Hepatocyte (in vitro differentiated cells): Measurements from ENCODE around the gene EEF1G. TPM values are rescaled to one million over a fixed set of nuclear protein-coding genes. Genes with fewer than 3 reads are reported as not detected.

Source experiments
- DNase-seq: peaks from one replicate; pipeline ENCODE4 v3.0.0-alpha.2; 2016; ENCODE audit warnings: low spot score
- H2AFZ ChIP-seq: fragments of 200-600 bp; sonication (generic); 2 replicates; pipeline ENCODE4 v1.6.0; 2016; ENCODE audit warnings: antibody characterized with exemption, mild to moderate bottlenecking
- H3K27ac ChIP-seq: fragments of 200-600 bp; sonication (generic); 2 replicates; pipeline ENCODE4 v1.5.1; 2016; ENCODE audit warnings: mild to moderate bottlenecking
- H3K27me3 ChIP-seq: fragments of 200-600 bp; sonication (generic); 2 replicates; pipeline ENCODE4 v1.6.1; 2016
- H3K36me3 ChIP-seq: fragments of 200-600 bp; sonication (generic); replicated peaks from 2 replicates; pipeline ENCODE4 v1.5.1; 2016; ENCODE audit warnings: low read depth; ENCODE audit not compliant: insufficient read depth
- H3K4me1 ChIP-seq: fragments of 200-600 bp; sonication (generic); 2 replicates; pipeline ENCODE4 v1.5.1; 2016; ENCODE audit warnings: mild to moderate bottlenecking, moderate library complexity; ENCODE audit not compliant: insufficient read depth
- H3K4me2 ChIP-seq: fragments of 200-600 bp; sonication (generic); 2 replicates; pipeline ENCODE4 v1.6.0; 2016
- H3K4me3 ChIP-seq: fragments of 200-600 bp; sonication (generic); 2 replicates; pipeline ENCODE4 v1.5.1; 2016; ENCODE audit warnings: mild to moderate bottlenecking
- H3K79me2 ChIP-seq: fragments of 200-600 bp; sonication (generic); 2 replicates; pipeline ENCODE4 v1.6.0; 2017; ENCODE audit warnings: mild to moderate bottlenecking
- H3K9me2 ChIP-seq: fragments of 200-600 bp; sonication (generic); replicated peaks from 2 replicates; pipeline ENCODE4 v1.6.0; 2017; ENCODE audit warnings: mild to moderate bottlenecking; ENCODE audit not compliant: insufficient read depth
- H3K9me3 ChIP-seq: fragments of 200-600 bp; sonication (generic); 2 replicates; pipeline ENCODE4 v1.5.1; 2016; ENCODE audit warnings: low read depth, mild to moderate bottlenecking
- H4K20me1 ChIP-seq: fragments of 200-600 bp; sonication (generic); 2 replicates; pipeline ENCODE4 v1.6.0; 2016; ENCODE audit warnings: mild to moderate bottlenecking; ENCODE audit not compliant: insufficient read depth, poor library complexity, severe bottlenecking
- EZH2 ChIP-seq: fragments of 200-600 bp; sonication (generic); IDR thresholded peaks from 2 replicates; pipeline ENCODE4 v1.6.1; 2016; ENCODE audit warnings: antibody characterized with exemption, mild to moderate bottlenecking, borderline replicate concordance
- EZH2phosphoT487 ChIP-seq: fragments of 200-600 bp; sonication (generic); IDR thresholded peaks from one replicate; pipeline ENCODE4 v1.6.1; 2018; ENCODE audit warnings: antibody characterized with exemption, mild to moderate bottlenecking, low read depth, moderate library complexity; ENCODE audit not compliant: unreplicated experiment, severe bottlenecking
- WGBS: methylation state at CpG from one replicate; pipeline ENCODE4 v1.1.6; 2016; ENCODE audit warnings: low lambda C conversion rate; ENCODE audit errors: missing lambda C conversion rate; 5-methylcytosine and 5-hydroxymethylcytosine counted together
- polyA plus RNA-seq: library from polyadenylated mRNA; unstranded; fragments of >200 nt; fragmentation: Nextera tagmentation; extraction: Ambion mirVana; gene quantifications from 2 replicates; pipeline ENCODE4 v1.2.1, GENCODE V29; 2016
- total RNA-seq: library from RNA; depleted of rRNA; stranded (reverse); fragments of >200 nt; gene quantifications from 2 replicates; pipeline ENCODE4 v1.2.3, GENCODE V29; 2014
- TF ChIP-seq, protein P1 (sequence below): fragments of 200-600 bp; sonication (generic); IDR thresholded peaks from 2 replicates; pipeline ENCODE4 v1.5.1; 2016; ENCODE audit warnings: antibody characterized with exemption, mild to moderate bottlenecking; ENCODE audit not compliant: poor library complexity

The EEF1G gene
- total and polyA plus RNA-seq, 2 experiments from 2014 or later: 526 to 1,634 TPM

DNA sequence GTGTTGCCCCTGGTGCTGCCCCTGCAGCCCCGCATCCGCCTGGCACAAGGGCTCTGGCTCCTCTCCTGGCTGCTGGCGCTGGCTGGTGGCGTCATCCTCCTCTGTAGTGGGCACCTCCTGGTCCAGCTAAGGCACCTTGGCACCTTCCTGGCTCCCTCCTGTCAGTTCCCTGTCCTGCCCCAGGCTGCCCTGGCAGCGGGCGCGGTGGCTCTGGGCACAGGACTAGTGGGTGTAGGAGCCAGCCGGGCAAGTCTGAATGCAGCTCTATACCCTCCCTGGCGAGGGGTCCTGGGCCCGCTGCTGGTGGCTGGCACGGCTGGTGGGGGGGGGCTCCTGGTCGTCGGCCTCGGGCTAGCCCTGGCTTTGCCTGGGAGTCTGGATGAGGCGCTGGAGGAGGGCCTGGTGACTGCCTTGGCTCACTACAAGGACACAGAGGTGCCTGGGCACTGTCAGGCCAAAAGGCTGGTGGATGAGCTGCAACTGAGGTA, 39.6 kb upstream of the EEF1G start:
- H3K27me3 ChIP-seq: no peaks in the 10 kb centered on the region
- H3K9me3 ChIP-seq: no peaks in the 10 kb centered on the region
- no peaks in the 10 kb centered on the region for H4K20me1 ChIP-seq
- no peak overlapping the region for H3K4me3 ChIP-seq
- peak overlapping the region; percentile 97 for H3K27ac ChIP-seq
- H2AFZ ChIP-seq: no peak overlapping the region
- peaks cover 14% of the 10 kb centered on the region for H3K79me2 ChIP-seq
- no peak for DNase-seq
- TF ChIP-seq EZH2phosphoT487 (no peak), EZH2 (no peak)
- TF ChIP-seq, protein P1, sequence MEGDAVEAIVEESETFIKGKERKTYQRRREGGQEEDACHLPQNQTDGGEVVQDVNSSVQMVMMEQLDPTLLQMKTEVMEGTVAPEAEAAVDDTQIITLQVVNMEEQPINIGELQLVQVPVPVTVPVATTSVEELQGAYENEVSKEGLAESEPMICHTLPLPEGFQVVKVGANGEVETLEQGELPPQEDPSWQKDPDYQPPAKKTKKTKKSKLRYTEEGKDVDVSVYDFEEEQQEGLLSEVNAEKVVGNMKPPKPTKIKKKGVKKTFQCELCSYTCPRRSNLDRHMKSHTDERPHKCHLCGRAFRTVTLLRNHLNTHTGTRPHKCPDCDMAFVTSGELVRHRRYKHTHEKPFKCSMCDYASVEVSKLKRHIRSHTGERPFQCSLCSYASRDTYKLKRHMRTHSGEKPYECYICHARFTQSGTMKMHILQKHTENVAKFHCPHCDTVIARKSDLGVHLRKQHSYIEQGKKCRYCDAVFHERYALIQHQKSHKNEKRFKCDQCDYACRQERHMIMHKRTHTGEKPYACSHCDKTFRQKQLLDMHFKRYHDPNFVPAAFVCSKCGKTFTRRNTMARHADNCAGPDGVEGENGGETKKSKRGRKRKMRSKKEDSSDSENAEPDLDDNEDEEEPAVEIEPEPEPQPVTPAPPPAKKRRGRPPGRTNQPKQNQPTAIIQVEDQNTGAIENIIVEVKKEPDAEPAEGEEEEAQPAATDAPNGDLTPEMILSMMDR: no peak
- 86% methylated on average over 15 of the region's 15 CpGs for WGBS
- H3K36me3 ChIP-seq: no peaks in the 10 kb centered on the region
- peaks cover 15% of the 10 kb centered on the region for H3K4me1 ChIP-seq
- peak overlapping the region; percentile 98 for H3K4me2 ChIP-seq
- H3K9me2 ChIP-seq: no peaks in the 10 kb centered on the region

DNA sequence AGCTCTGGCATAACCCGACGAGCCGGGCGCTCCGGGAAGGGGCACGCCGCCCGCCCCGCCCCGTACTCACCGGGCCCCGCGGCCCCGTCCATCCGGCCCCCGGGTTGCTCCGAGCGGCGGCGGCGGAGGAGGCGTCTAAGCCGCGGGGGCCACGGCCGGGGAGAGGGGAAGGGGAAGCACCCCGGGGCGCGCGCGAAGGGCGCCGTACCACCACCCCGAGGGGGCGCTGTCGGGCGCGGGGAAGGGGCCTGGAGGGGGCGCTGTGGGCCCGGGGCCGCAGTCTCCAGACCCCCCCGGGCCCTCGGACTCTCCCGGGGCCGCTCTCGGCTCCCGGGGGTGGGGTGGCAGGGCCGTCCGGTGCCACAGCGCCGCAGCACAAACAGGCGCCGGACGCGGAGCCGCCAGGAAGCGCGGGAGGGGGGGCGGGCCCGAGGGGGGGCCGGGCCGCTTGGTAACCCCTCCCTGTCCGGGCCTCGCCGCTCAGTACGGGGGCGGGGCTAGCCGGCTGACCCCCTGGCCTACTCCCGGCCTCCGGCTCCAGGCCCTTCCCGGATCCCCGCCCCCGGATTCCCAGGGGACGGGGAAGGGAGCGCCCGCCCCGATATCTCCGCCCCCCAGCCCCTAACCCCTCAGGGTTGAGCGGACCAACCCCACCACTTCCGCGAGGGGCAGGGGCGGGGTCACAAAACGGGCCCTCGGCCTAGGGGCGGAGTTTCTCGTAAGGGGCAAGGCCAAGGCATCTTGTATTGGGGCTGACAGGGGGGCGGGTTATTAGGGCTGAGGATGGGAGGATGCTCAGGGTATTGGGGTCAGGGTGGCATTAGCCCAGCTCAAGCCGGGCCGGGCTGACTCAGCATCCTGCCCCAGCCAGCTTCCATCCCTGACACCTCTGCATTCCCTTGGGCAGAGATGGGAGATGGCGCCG, 38.9 kb upstream of the EEF1G start, which contains the start of the genes EML3 and ROM1:
Gene EML3 (minus strand): TSS at position 410 of the 925 bp plus-strand sequence. CDS start 318 bp downstream, at position 92.
Gene ROM1 (plus strand): TSS at position 892 of the 925 bp plus-strand sequence. CDS start 25 bp downstream, at position 917.
- Histone ChIP-seq H3K9me3 (no peaks in the 10 kb centered on the region), H3K27ac (peak within 1 kb of the TSS; percentile 97), H3K4me1 (peaks cover 15% of the 10 kb centered on the region), H2AFZ (peak within 1 kb of the TSS; percentile 88), H4K20me1 (no peaks in the 10 kb centered on the region), H3K9me2 (no peaks in the 10 kb centered on the region), H3K27me3 (no peaks in the 10 kb centered on the region), H3K79me2 (peaks cover 11% of the 10 kb centered on the region), H3K4me2 (peak within 1 kb of the TSS; percentile 98), H3K36me3 (no peaks in the 10 kb centered on the region), H3K4me3 (peak within 1 kb of the TSS; percentile 87)
- peak; percentile 88 for DNase-seq
- TF ChIP-seq, protein P1: peak; percentile 94
- TF ChIP-seq EZH2phosphoT487: no peak
- WGBS: 30% methylated on average over 8 of the region's 91 CpGs

DNA sequence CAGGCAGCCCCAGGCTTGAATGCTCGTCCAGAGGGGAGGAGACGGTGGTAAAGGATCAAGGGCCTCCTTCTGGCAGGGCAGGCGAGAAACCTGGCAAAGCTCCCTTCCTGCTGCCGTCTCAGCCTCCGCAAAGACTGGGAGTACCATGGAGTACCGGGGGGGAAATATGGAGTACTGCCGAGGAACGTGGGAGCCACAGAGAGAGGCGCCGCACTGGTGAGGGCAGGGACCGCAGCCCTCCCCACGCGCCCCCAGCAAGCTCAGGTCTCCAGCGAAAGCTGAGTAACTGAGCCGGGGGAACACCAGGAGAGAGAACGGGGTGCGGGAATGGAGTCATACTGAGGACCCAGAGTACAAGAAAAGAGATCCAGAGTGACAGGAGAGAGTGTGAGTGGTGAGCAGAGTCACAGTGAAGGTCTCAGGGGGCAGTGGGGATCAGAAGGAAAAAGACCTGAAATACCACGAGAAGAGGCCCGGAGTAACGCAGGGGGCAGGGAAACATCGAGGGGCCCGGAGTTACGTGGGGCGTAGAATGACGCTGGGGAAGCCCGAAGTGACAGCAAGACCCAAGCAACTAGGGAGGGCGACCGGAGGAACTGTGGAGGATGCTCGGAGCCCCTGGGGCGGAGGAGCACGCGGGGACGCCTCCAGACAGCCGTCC, 38.1 kb upstream of the EEF1G start:
- H3K9me3 ChIP-seq: no peaks in the 10 kb centered on the region
- DNase-seq: peak; percentile 73
- H3K36me3 ChIP-seq: no peaks in the 10 kb centered on the region
- H3K4me3 ChIP-seq: peak overlapping the region; percentile 87
- H3K4me1 ChIP-seq: peaks cover 15% of the 10 kb centered on the region
- no peaks in the 10 kb centered on the region for H4K20me1 ChIP-seq
- TF ChIP-seq, protein P1: no peak
- TF ChIP-seq EZH2: no peak
- TF ChIP-seq EZH2phosphoT487: no peak
- H3K27ac ChIP-seq: peak overlapping the region; percentile 97
- H3K4me2 ChIP-seq: peak overlapping the region; percentile 98
- H3K79me2 ChIP-seq: peaks cover 11% of the 10 kb centered on the region
- H3K27me3 ChIP-seq: no peaks in the 10 kb centered on the region
- H3K9me2 ChIP-seq: no peaks in the 10 kb centered on the region
- peak overlapping the region; percentile 88 for H2AFZ ChIP-seq
- WGBS: 5% methylated on average over 26 of the region's 34 CpGs
